ENCODE measurements around the gene LETM1.

Gene LETM1

GRCh38 chr4:1856071-1856942 lies at the start of gene LETM1:
TSS of gene LETM1 (minus strand) at chr4:1856156. CDS start at chr4:1855950, 206 bp downstream.
- in situ Hi-C loops (cut with MboI; ENCODE audit: low sequenced_read_pairs) = no loop called here

GRCh38 chr4:1904042-1904441 lies 48.1 kb upstream of the LETM1 start:
- in situ Hi-C loops (cut with MboI; ENCODE audit: low sequenced_read_pairs) = loop anchor here (10.0 kb wide), 1 partner anchor 159 kb away; no protein-coding TSS in a partner anchor

- in situ Hi-C loops (cut with MboI; ENCODE audit: low sequenced_read_pairs) = loop anchor here (10.0 kb wide), 1 partner anchor 158 kb away; no protein-coding TSS in a partner anchor
Observed at GRCh38 chr4:1903035-1903434, 47.1 kb upstream of the LETM1 start.

GRCh38 chr4:1902243-1902642 lies 46.3 kb upstream of the LETM1 start:
- in situ Hi-C loops (cut with MboI; ENCODE audit: low sequenced_read_pairs) = loop anchor here (10.0 kb wide), 1 partner anchor 157 kb away; no protein-coding TSS in a partner anchor

- in situ Hi-C loops (cut with MboI; ENCODE audit: low sequenced_read_pairs) = loop anchor here (10.0 kb wide), 1 partner anchor 156 kb away; no protein-coding TSS in a partner anchor
Observed at GRCh38 chr4:1901127-1901526, 45.2 kb upstream of the LETM1 start.

- in situ Hi-C loops (cut with MboI; ENCODE audit: low sequenced_read_pairs) = loop anchor here (10.0 kb wide), 1 partner anchor 156 kb away; no protein-coding TSS in a partner anchor
Observed at GRCh38 chr4:1900624-1901023, 44.7 kb upstream of the LETM1 start.

DNA sequence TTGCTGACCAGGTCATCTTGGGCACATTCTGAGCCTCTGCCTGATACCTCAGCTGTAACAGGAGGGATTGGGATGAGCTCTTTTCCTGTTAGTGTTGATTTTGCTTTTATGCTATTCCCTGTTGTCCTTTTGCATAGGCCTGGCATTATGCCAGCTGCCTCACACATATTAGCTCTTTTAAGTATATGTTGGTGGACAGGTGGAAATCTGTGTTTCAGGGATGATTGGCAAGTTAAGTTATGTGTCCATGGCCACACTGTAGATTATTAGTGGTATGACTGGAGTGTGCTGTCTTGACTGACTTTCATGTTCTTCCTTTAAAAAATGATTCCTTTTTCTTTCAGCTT lies 44.1 kb upstream of the LETM1 start:
- in situ Hi-C loops (cut with MboI; ENCODE audit: low sequenced_read_pairs) = loop anchor here (10.0 kb wide), 1 partner anchor 155 kb away; no protein-coding TSS in a partner anchor

DNA sequence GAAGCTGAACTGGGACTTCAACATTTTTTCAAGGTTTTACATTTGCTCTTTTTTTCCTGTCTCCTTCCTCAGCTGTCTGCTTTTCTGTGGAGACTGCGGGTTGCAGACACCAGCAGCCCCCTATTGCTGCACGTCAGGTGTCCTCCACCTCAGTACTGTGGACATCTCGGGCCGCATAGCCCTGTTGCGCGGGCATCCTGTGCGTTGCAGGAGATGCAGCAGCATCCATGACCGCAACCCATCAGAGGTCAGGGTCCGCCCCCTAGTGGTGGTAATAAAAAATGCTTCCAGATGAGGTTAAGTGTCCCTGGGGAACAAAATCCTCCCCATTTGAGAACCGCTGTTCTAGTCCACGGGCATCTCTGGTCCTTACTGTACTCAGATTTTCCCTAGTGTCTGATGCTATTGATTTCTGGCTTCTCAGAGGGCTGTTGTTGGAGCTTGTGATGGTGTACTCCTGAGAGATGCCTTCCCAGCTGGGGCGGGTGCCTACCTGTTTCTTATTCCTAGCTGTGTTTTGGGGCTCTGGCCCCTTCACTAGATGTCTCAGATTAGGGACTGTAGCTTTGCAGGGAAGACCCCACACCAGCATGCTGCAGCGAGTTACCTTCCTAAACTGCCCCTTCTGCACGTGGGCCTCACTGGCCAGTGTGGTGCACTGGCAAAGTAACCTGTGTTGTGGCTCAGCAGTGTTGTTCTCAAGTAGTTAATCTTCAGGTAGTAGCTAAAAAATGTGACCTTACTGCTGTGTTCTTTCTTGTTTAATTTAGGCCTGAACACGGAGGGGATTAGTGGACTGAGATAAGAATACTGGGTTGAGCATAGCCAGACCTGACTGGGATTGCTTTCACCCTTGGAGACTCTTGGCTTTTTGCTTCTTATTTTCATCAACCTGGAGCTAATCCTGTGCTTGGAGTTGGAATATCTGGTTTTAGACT lies 43.5 kb upstream of the LETM1 start:
- in situ Hi-C loops (cut with MboI; ENCODE audit: low sequenced_read_pairs) = loop anchor here (10.0 kb wide), 1 partner anchor 155 kb away; no protein-coding TSS in a partner anchor

GRCh38 chr4:1898681-1899080 lies 42.7 kb upstream of the LETM1 start:
- in situ Hi-C loops (cut with MboI; ENCODE audit: low sequenced_read_pairs) = no loop called here

DNA sequence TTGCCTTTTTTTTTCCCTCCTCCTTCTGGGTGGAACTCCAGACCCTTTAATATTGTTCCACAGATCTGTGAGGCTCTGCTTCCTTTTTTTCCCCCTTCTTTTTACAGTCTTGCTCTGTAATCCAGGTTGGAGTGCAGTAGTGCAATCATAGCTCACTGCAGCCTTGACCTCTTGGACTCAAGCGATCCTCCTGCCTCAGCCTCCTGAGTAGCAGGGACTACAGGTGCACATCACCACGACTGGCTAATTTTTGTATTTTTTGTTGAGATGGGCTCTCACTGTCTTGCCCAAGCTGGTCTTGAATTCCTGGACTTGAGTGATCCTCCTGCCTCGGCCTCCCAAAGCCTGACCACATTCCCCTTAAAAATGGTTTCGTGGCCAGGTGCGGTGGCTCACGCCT lies 42.1 kb upstream of the LETM1 start:
- in situ Hi-C loops (cut with MboI; ENCODE audit: low sequenced_read_pairs) = no loop called here

GRCh38 chr4:1896658-1896991 lies 40.7 kb upstream of the LETM1 start:
- in situ Hi-C loops (cut with MboI; ENCODE audit: low sequenced_read_pairs) = no loop called here

- in situ Hi-C loops (cut with MboI; ENCODE audit: low sequenced_read_pairs) = no loop called here
Observed at GRCh38 chr4:1895971-1896657, 40.2 kb upstream of the LETM1 start.

- in situ Hi-C loops (cut with MboI; ENCODE audit: low sequenced_read_pairs) = no loop called here
Observed at GRCh38 chr4:1890979-1891570, 35.1 kb upstream of the LETM1 start.

- in situ Hi-C loops (cut with MboI; ENCODE audit: low sequenced_read_pairs) = no loop called here
Observed at GRCh38 chr4:1887052-1887451, 31.1 kb upstream of the LETM1 start.

DNA sequence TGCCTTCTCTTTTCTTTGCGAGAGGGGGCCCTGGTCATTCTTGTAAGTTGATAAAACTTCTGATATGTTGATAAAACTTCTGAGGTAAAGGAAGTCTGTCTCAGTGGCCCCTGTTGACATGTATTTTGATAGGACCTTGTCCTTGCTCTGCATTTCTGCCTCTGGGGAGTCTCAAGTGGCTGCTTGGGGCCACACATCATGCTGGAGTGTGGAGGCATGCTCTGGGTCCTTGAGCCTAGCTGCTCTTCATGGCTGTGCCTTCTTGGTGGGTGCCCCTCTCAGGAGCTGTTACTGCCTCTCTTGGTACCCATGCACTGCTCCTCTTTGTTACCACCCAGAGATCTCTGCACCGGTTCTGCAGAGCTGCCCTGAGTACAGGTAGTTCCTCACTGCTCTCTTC lies 29.5 kb upstream of the LETM1 start:
- in situ Hi-C loops (cut with MboI; ENCODE audit: low sequenced_read_pairs) = no loop called here

DNA sequence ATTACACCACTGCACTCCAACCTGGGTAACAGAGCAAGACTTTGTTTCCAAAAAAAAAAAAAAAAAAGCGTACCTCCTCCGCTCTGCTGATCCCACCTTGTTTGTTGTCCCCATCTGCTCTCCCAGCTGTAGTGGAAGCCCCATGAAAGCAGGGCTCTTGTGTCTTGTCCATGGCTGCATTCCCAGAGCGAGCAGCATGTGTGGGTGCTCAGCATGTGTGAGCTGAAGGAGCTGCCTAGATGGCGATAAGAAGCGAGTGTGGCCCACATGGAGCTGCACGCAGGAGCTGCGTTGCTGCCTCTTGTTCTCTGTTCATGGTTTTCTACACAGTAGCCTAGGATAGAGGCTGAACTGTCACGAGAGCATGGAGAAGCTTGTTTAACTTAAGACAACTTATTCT lies 27.6 kb upstream of the LETM1 start:
- in situ Hi-C loops (cut with MboI; ENCODE audit: low sequenced_read_pairs) = no loop called here

DNA sequence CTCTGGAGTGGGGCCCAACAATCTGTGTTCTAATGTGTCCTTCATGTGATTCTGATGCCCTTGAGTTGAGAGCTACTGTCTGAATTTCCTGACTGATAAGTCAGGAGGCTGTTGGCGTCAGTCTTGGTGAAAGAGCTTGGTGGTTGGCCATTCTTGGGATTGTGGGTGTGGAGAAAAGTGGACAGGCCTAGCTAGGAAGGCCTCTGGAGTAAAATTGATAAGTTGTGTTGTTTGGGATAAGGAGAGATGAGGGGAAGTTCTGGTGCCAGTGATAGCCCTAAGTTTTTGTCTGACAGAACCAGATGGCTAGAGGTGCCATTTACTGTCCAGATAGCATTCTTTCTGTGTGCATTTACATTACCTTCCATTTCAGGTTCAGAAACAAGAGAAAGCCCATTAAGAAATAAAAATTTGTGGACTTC lies 26.9 kb upstream of the LETM1 start:
- in situ Hi-C loops (cut with MboI; ENCODE audit: low sequenced_read_pairs) = no loop called here

DNA sequence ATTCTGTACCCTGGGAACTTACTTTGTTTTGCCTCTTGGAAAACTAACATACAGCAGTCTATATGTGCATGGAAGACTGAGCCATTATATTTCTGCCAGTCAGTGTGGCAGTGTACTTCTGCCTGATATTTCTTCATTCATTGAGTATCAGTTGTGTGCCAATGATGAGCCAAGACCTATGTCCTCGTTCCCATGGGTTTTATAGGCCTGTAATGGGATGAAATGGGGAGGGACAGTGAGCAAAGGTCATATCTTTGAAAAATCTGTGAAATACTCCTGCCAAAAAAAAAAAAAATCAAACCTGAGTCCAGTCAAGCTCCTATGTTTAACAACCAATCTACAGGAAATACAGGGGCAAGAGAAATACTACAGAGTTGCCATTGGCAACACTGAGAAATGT lies 24.4 kb upstream of the LETM1 start:
- in situ Hi-C loops (cut with MboI; ENCODE audit: low sequenced_read_pairs) = no loop called here

GRCh38 chr4:1879485-1879884 lies 23.5 kb upstream of the LETM1 start:
- in situ Hi-C loops (cut with MboI; ENCODE audit: low sequenced_read_pairs) = no loop called here

- in situ Hi-C loops (cut with MboI; ENCODE audit: low sequenced_read_pairs) = no loop called here
Observed at GRCh38 chr4:1874201-1874600, 18.2 kb upstream of the LETM1 start.
